Neural cell (in vitro differentiated cells): Measurements from ENCODE around the gene ATP7B.

Experiments used
- EP300 ChIP-seq: fragments of 450-650 bp; conservative IDR thresholded peaks from 2 replicates; pipeline ENCODE4 v1.6.1; 2014; ENCODE audit warnings: antibody characterized with exemption, mild to moderate bottlenecking, moderate library complexity; ENCODE audit not compliant: poor library complexity, severe bottlenecking
- MXI1 ChIP-seq: fragments of 450-650 bp; conservative IDR thresholded peaks from 2 replicates; pipeline ENCODE4 v1.6.1; 2014; ENCODE audit warnings: antibody characterized with exemption, mild to moderate bottlenecking; ENCODE audit not compliant: poor library complexity, severe bottlenecking
- POLR2AphosphoS5 ChIP-seq: IDR thresholded peaks from 2 replicates; pipeline ENCODE4 v1.6.1; 2012
- RAD21 ChIP-seq: fragments of 450-650 bp; conservative IDR thresholded peaks from 2 replicates; pipeline ENCODE4 v1.6.1; 2014; ENCODE audit warnings: antibody characterized with exemption, mild to moderate bottlenecking, moderate library complexity
- REST ChIP-seq: IDR thresholded peaks from 2 replicates; pipeline ENCODE4 v1.6.1; 2012; ENCODE audit warnings: borderline replicate concordance
- TF ChIP-seq, protein P1 (sequence below): fragments of 450-650 bp; IDR thresholded peaks from 2 replicates; pipeline ENCODE4 v1.5.1; 2014; ENCODE audit warnings: antibody characterized with exemption, mild to moderate bottlenecking, moderate library complexity; ENCODE audit not compliant: poor library complexity, severe bottlenecking

DNA sequence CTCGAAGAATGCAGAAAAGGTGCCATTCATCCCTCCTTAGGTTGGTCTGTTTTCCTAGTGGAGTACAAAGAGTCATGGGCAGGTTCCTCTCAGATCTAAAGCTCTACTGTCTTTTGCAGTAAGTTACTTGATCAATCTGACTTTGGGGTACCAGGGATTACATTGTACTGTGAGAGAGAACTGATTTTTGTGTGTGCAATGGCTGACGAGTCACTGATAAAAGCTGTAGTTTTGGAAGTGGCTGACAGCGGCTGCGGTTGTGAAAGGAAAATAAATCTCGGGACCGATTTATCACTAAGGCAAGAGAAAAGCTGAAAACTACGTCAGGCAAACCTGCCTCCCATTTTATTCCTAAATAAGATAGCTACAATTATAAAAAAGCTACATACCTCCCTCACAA, 40.1 kb upstream of the ATP7B start:
- no peak for TF ChIP-seq RAD21
- TF ChIP-seq POLR2AphosphoS5 = no peak
- TF ChIP-seq, protein P1, sequence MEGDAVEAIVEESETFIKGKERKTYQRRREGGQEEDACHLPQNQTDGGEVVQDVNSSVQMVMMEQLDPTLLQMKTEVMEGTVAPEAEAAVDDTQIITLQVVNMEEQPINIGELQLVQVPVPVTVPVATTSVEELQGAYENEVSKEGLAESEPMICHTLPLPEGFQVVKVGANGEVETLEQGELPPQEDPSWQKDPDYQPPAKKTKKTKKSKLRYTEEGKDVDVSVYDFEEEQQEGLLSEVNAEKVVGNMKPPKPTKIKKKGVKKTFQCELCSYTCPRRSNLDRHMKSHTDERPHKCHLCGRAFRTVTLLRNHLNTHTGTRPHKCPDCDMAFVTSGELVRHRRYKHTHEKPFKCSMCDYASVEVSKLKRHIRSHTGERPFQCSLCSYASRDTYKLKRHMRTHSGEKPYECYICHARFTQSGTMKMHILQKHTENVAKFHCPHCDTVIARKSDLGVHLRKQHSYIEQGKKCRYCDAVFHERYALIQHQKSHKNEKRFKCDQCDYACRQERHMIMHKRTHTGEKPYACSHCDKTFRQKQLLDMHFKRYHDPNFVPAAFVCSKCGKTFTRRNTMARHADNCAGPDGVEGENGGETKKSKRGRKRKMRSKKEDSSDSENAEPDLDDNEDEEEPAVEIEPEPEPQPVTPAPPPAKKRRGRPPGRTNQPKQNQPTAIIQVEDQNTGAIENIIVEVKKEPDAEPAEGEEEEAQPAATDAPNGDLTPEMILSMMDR = no peak
- TF ChIP-seq MXI1 = no peak
- TF ChIP-seq EP300 = no peak
- no peak for TF ChIP-seq REST
